ENCODE data around the gene PLCH1. TPM values are rescaled to one million over a fixed set of nuclear protein-coding genes. Genes with fewer than 3 reads are reported as not detected.

The PLCH1 gene
- total RNA-seq, 2 experiments from 2014 or later, result 0.06 TPM; not detected in 1

DNA sequence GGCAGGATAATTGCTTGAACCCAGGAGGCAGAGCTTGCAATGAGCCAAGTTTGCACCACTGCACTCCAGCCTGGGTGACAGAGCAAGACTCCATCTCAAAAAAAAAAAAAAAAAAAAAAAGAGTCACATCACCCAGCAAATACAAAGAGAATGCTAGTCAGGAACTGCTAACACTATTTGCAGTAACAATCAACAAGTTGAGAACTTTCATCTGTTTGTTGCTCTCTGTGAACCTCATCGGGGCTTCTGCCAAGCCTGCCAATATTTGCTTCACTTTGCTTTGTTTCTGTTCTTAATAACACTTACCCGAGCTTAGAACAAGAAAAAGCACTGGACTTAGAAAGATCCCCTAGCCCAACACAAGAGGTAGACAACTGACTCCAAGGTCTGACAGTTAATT is 76.9 kb downstream of the PLCH1 start:
- no peak for DNase-seq (ENCODE audit: low spot score)
- no peak overlapping the region for H2AFZ ChIP-seq (ENCODE audit: low read length)
- no peaks in the 10 kb centered on the region for H3K4me1 ChIP-seq (ENCODE audit: insufficient read depth, low read length, poor library complexity, severe bottlenecking)
- no peaks in the 10 kb centered on the region for H4K20me1 ChIP-seq (ENCODE audit: insufficient read depth, low read length)
- no TSS peak for BruUV-seq (replicated peaks)
- no peak overlapping the region for H3K4me3 ChIP-seq (ENCODE audit: low read depth, low read length, poor library complexity, severe bottlenecking)
- H3K9me3 ChIP-seq (ENCODE audit: low read length), result no peaks in the 10 kb centered on the region
- intact Hi-C loops (cut with micrococcal nuclease; ENCODE audit: unreplicated experiment), result no loop called here
- CTCF ChIA-PET (ENCODE audit: unreplicated experiment), result no interaction called here
- H3K36me3 ChIP-seq (ENCODE audit: insufficient read depth, low read length), result no peaks in the 10 kb centered on the region
- TF ChIP-seq, protein P1, sequence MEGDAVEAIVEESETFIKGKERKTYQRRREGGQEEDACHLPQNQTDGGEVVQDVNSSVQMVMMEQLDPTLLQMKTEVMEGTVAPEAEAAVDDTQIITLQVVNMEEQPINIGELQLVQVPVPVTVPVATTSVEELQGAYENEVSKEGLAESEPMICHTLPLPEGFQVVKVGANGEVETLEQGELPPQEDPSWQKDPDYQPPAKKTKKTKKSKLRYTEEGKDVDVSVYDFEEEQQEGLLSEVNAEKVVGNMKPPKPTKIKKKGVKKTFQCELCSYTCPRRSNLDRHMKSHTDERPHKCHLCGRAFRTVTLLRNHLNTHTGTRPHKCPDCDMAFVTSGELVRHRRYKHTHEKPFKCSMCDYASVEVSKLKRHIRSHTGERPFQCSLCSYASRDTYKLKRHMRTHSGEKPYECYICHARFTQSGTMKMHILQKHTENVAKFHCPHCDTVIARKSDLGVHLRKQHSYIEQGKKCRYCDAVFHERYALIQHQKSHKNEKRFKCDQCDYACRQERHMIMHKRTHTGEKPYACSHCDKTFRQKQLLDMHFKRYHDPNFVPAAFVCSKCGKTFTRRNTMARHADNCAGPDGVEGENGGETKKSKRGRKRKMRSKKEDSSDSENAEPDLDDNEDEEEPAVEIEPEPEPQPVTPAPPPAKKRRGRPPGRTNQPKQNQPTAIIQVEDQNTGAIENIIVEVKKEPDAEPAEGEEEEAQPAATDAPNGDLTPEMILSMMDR (conservative IDR thresholded peaks at IDR 0.05; ENCODE audit: low read length), result no peak
- no peak for TF ChIP-seq EZH2phosphoT487 (IDR thresholded peaks at IDR 0.05; ENCODE audit: borderline replicate concordance, low read depth, low read length)
- no peaks in the 10 kb centered on the region for H3K79me2 ChIP-seq (ENCODE audit: insufficient read depth, low read depth, low read length)
- no peaks in the 10 kb centered on the region for H3K9me2 ChIP-seq (ENCODE audit: insufficient read depth, low read length)
- H3K27ac ChIP-seq (ENCODE audit: low read depth, low read length, poor library complexity, severe bottlenecking), result no peak overlapping the region
- H3K4me2 ChIP-seq (ENCODE audit: low read length), result no peak overlapping the region
- POLR2A ChIA-PET, result interaction anchor here (0.6 kb wide), 1 partner anchor 1317 kb away, joined by 3 read pairs; no protein-coding TSS in a partner anchor

DNA sequence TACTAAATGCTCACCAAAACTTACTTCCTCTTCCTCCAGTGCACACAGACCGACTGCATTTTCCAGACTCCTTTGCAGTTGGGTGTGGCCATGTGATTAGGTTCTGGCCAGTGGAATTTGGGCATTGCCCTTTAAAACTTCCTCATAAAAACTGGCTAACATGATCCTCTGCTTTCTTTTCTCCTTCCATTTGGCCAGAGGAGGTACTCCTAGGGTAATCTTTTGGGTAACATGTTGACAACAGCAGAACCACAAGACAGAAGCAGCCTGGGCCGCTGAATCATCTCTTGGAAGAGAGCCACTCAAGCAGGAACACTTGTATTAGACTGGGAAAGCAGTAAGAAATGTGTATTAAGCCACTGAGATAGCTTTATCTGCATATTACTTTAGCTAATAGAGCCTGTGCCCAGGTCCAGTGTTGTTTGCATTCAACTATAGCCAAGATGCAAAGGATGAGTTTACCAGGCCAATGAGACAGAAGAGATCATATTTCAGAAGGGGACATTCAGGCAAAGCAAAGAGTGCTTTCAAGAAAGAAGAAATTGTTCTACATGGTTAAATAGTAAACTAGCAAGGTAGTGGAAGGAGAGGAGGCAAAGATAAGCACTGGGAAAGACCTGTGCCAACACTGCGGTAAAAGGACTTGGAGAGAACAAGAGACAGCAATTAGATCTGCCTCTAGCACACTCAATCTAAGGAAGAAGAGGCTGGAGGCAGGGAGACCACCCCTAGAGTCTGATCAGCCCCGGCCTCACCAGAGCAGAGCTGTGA is 79.8 kb downstream of the PLCH1 start:
- no peak for DNase-seq (ENCODE audit: low spot score)
- no peak overlapping the region for H3K4me3 ChIP-seq (ENCODE audit: low read depth, low read length, poor library complexity, severe bottlenecking)
- no peaks in the 10 kb centered on the region for H4K20me1 ChIP-seq (ENCODE audit: insufficient read depth, low read length)
- CTCF ChIA-PET (ENCODE audit: unreplicated experiment), result no interaction called here
- no peaks in the 10 kb centered on the region for H3K9me3 ChIP-seq (ENCODE audit: low read length)
- H3K79me2 ChIP-seq (ENCODE audit: insufficient read depth, low read depth, low read length), result no peaks in the 10 kb centered on the region
- no peak overlapping the region for H3K4me2 ChIP-seq (ENCODE audit: low read length)
- no peaks in the 10 kb centered on the region for H3K9me2 ChIP-seq (ENCODE audit: insufficient read depth, low read length)
- no peaks in the 10 kb centered on the region for H3K36me3 ChIP-seq (ENCODE audit: insufficient read depth, low read length)
- TF ChIP-seq, protein P1 (conservative IDR thresholded peaks at IDR 0.05; ENCODE audit: low read length), result no peak
- TF ChIP-seq EZH2phosphoT487 (IDR thresholded peaks at IDR 0.05; ENCODE audit: borderline replicate concordance, low read depth, low read length), result no peak
- H3K4me1 ChIP-seq (ENCODE audit: insufficient read depth, low read length, poor library complexity, severe bottlenecking), result no peaks in the 10 kb centered on the region
- intact Hi-C loops (cut with micrococcal nuclease; ENCODE audit: unreplicated experiment), result no loop called here
- BruUV-seq (replicated peaks), result no TSS peak
- H2AFZ ChIP-seq (ENCODE audit: low read length), result no peak overlapping the region
- H3K27ac ChIP-seq (ENCODE audit: low read depth, low read length, poor library complexity, severe bottlenecking), result no peak overlapping the region
- POLR2A ChIA-PET, result interaction anchor here (0.7 kb wide), 1 partner anchor 1097 kb away, joined by 3 read pairs; no protein-coding TSS in a partner anchor

Measured in OCI-LY7 (cell line).